Activated naive CD8-positive, alpha-beta T cell (primary cell): ENCODE results near the gene HMG20B.
A peak's percentile ranks its signal among the peaks of the same experiment; 100 is the strongest.
"Not testable (repeated sequence)": the region's sequence is repeated elsewhere in the genome, so short reads cannot be mapped to it uniquely, and the experiment has no call there.

ENCODE experiments used
- H3K27ac Mint-ChIP-seq: one replicate; pipeline ENCODE4 v1.8.0; 2021; ENCODE audit warnings: mixed read lengths
- H3K27me3 Mint-ChIP-seq: one replicate; pipeline ENCODE4 v1.8.0; 2021; ENCODE audit warnings: mixed read lengths
- H3K36me3 Mint-ChIP-seq: one replicate; pipeline ENCODE4 v1.8.0; 2021; ENCODE audit warnings: mixed read lengths
- H3K4me1 Mint-ChIP-seq: one replicate; pipeline ENCODE4 v1.8.0; 2021; ENCODE audit warnings: low read depth, mixed read lengths
- H3K4me3 Mint-ChIP-seq: one replicate; pipeline ENCODE4 v1.8.0; 2021; ENCODE audit warnings: mild to moderate bottlenecking, mixed read lengths
- H3K9me3 Mint-ChIP-seq: one replicate; pipeline ENCODE4 v1.8.0; 2021; ENCODE audit warnings: low read depth, mixed read lengths

Gene HMG20B

DNA sequence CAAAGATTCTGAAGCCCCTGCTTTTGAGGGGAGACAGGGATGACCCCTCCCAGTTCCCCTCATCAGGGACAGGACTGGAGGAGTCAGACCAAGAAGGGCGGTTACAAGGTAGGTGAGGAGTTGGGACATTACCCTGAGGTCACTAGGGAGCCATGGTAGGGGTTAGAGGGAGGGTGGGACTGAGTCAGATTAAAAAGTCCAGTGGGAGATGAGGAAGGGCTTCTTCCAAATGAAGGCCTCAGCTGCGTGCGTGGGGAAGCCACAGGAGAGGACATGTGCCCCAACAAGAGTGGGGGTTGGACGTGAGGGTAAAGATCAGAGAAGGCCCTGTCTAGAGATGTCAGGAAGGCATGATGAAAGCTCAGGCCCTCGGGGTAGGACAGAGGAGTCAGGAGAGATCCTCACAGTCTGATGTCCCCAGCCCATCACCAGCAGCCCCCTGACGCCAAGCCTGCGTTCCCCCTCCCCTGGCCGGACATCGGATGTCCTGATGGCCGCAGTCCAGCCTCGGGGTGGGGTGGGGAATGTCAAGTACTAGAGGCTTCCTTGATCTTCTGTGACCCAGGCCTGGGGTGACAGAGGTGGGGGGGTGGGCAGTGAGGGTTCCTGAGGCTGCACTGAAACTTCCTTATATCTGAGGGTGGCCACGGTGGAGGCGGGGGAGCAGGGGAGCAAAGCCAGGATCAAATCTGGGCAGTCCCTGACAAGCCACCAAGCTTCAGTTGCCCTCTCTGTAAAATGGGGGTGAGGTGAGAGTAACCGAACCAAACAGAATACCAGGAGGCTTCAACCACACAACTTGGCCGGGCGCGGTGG, 8.8 kb upstream of the HMG20B start:
- Mint-ChIP-seq H3K27me3 (no peaks in the 10 kb centered on the region), H3K4me3 (no peak overlapping the region), H3K36me3 (no peaks in the 10 kb centered on the region), H3K27ac (no peak overlapping the region), H3K4me1 (no peaks in the 10 kb centered on the region), H3K9me3 (no peaks in the 10 kb centered on the region)

DNA sequence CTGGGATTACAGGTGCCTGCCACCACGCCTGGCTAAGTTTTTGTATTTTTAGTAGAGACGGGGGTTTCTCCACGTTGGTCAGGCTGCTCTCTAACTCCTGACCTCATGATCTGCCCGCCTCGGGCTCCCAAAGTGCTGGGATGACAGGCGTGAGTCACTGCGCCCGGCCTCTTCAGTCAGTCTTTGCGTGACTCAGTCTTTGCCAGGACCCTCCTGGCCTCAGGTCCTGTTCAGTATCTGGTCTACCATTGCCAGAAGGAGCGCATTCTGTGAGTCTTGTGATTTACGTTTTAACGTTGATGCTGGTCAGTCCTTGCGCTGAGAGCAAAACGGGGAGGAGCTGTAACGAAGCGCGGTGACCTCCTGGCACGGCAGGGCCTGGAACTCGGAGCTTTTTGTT, 7.6 kb upstream of the HMG20B start:
- H3K27ac Mint-ChIP-seq, result no peak overlapping the region
- no peaks in the 10 kb centered on the region for H3K27me3 Mint-ChIP-seq
- H3K9me3 Mint-ChIP-seq, result no peaks in the 10 kb centered on the region
- H3K4me1 Mint-ChIP-seq, result no peaks in the 10 kb centered on the region
- H3K36me3 Mint-ChIP-seq, result no peaks in the 10 kb centered on the region
- H3K4me3 Mint-ChIP-seq, result no peak overlapping the region

GRCh38 chr19:3570042-3570441, 2.7 kb upstream of the HMG20B start:
- H3K27me3 Mint-ChIP-seq, H3K27ac Mint-ChIP-seq, H3K36me3 Mint-ChIP-seq, H3K4me1 Mint-ChIP-seq, H3K4me3 Mint-ChIP-seq, H3K9me3 Mint-ChIP-seq: not testable (repeated sequence)

DNA sequence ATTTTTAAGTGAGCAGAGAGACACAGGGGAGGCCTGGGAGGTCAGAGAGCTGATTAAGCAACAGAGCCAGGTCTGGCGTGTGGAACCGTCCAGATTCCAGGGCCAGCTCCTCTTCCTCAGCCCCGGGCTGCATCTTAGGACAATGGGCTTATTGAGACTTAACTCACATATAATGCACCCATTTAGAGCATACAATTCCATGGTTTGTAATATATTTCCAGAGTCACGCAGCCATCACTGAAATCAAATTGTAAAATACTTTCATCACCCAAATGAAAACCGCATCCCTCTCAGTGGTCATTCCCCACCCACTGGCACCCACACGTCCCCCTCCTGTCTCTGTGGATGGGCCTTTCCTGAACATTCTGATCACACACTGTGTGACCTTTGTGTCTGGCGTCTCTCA, 2.1 kb upstream of the HMG20B start:
- H3K27ac Mint-ChIP-seq, result no peak overlapping the region
- H3K36me3 Mint-ChIP-seq, result peaks cover 3% of the 10 kb centered on the region
- H3K27me3 Mint-ChIP-seq, result no peaks in the 10 kb centered on the region
- no peak overlapping the region for H3K4me3 Mint-ChIP-seq
- H3K4me1 Mint-ChIP-seq, result peaks cover 6% of the 10 kb centered on the region
- H3K9me3 Mint-ChIP-seq, result no peaks in the 10 kb centered on the region

DNA sequence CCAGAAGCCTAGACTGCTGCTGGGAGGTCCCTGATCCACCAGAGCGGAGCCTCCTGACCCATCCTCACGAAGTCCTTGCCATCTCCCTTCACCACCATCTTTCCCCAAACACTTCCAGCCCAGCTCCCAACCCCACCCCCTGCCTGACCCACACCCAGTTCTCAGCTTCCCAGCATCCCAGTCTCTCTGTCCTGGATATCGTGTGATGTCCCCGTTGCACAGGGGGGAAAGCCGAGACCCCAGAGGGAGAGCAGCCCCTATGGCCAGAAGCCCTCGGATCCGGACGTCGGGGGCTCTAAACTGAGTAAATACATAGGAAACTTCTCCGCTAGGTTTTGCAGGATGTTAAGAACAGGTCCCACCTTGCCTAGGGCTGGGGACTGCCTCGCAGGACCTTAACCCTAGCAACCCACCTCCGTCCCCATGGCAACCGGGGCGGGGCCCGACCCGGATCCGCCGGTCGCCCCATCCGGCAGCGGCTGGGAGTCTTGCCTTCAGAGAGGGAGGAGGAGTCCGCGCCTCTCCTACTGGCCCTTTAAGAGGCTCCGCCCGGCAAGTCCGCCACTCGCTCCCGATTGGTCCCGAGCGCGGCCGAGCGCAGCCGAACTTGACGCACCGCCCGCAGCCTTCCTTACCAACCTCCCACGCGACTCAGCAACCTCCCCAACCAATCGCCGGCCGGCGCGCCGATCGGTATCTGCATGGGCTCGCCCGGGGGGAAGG, 451 bp upstream of the HMG20B start:
- no peak overlapping the region for H3K27ac Mint-ChIP-seq
- no peaks in the 10 kb centered on the region for H3K27me3 Mint-ChIP-seq
- H3K4me3 Mint-ChIP-seq, result peak overlapping the region; percentile 73
- H3K9me3 Mint-ChIP-seq, result no peaks in the 10 kb centered on the region
- H3K36me3 Mint-ChIP-seq, result peaks cover 3% of the 10 kb centered on the region
- peaks cover 6% of the 10 kb centered on the region for H3K4me1 Mint-ChIP-seq

DNA sequence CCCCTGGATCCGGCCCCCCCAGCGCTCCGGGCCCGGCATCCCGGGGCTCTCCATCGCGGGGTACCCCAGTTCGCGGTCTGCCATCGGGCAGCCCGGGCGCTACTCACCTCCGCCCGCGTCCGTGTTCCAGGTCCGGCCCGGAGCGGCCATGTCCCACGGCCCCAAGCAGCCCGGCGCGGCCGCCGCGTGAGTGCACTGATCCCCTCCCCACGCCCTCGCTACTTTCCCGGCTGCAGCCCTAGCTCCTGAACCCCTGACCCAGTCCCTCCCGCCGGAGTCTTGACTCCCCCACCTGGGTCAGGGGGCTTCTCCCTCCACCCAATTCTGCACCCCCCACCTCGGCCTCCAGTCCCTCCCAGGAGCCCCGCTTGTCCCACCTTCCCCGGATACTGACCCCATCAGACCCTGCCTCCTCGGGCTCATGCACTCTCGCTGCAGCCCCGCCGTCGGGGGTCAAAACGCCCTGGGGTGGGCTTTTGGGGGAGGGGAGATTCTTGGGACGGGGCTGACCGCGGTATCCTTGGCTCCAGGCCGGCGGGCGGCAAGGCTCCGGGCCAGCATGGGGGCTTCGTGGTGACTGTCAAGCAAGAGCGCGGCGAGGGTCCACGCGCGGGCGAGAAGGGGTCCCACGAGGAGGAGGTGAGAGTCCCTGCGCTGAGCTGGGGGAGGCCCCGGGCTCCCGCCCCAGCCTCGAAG, 566 bp downstream of the HMG20B start:
- no peak overlapping the region for H3K27ac Mint-ChIP-seq

DNA sequence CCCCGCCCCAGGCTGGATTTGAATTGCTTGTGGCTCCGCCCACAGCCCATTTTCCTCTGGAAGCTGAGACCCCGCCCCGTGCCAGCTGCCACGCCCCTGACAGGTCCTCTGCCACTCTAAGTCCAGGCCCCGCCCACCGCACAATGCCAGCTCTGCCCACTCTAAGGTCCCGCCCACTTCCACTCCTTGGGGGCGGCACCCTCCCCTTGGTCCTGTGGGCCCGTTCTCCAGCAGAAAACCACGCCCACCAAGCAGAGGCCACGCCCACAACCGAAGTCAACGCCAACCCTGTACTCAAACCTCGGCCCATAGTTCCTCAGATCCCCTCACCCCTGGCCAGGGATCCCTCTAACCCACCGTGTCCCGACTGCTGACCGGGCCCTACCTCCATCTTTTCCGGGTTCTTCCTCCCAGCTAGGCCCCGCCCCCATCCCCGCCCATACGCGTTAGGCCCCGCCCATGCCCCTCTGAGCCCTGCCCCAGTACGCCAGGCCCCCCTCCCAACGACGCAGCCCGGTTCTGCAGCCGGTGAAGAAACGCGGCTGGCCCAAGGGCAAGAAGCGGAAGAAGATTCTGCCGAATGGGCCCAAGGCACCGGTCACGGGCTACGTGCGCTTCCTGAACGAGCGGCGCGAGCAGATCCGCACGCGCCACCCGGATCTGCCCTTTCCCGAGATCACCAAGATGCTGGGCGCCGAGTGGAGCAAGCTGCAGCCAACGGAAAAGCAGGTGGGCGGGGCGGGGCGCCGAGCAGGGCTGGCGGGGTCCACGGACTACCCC, 1.3 kb downstream of the HMG20B start:
- Mint-ChIP-seq H3K4me3 (peak overlapping the region; percentile 77), H3K36me3 (peaks cover 3% of the 10 kb centered on the region), H3K4me1 (peaks cover 6% of the 10 kb centered on the region), H3K9me3 (no peaks in the 10 kb centered on the region), H3K27ac (no peak overlapping the region), H3K27me3 (no peaks in the 10 kb centered on the region)

More for the DNA sequence above, 566 bp downstream of the HMG20B start:
- H3K27me3 Mint-ChIP-seq, result no peaks in the 10 kb centered on the region
- peaks cover 3% of the 10 kb centered on the region for H3K36me3 Mint-ChIP-seq
- H3K4me1 Mint-ChIP-seq, result peaks cover 6% of the 10 kb centered on the region
- peak overlapping the region; percentile 77 for H3K4me3 Mint-ChIP-seq
- no peaks in the 10 kb centered on the region for H3K9me3 Mint-ChIP-seq

- H3K9me3 Mint-ChIP-seq, result no peaks in the 10 kb centered on the region
- peak overlapping the region; percentile 35 for H3K4me3 Mint-ChIP-seq
- H3K4me1 Mint-ChIP-seq, result peaks cover 6% of the 10 kb centered on the region
- no peaks in the 10 kb centered on the region for H3K27me3 Mint-ChIP-seq
- no peak overlapping the region for H3K27ac Mint-ChIP-seq
- peaks cover 3% of the 10 kb centered on the region for H3K36me3 Mint-ChIP-seq
Observed at GRCh38 chr19:3575260-3575741, 2.6 kb downstream of the HMG20B start.

- H3K4me1 Mint-ChIP-seq, result peaks cover 6% of the 10 kb centered on the region
- no peaks in the 10 kb centered on the region for H3K9me3 Mint-ChIP-seq
- H3K4me3 Mint-ChIP-seq, result no peak overlapping the region
- peaks cover 3% of the 10 kb centered on the region for H3K36me3 Mint-ChIP-seq
- no peak overlapping the region for H3K27ac Mint-ChIP-seq
- H3K27me3 Mint-ChIP-seq, result no peaks in the 10 kb centered on the region
Observed at GRCh38 chr19:3575949-3576673, 3.4 kb downstream of the HMG20B start.

GRCh38 chr19:3576696-3577443, 4.1 kb downstream of the HMG20B start:
- no peak overlapping the region for H3K27ac Mint-ChIP-seq

DNA sequence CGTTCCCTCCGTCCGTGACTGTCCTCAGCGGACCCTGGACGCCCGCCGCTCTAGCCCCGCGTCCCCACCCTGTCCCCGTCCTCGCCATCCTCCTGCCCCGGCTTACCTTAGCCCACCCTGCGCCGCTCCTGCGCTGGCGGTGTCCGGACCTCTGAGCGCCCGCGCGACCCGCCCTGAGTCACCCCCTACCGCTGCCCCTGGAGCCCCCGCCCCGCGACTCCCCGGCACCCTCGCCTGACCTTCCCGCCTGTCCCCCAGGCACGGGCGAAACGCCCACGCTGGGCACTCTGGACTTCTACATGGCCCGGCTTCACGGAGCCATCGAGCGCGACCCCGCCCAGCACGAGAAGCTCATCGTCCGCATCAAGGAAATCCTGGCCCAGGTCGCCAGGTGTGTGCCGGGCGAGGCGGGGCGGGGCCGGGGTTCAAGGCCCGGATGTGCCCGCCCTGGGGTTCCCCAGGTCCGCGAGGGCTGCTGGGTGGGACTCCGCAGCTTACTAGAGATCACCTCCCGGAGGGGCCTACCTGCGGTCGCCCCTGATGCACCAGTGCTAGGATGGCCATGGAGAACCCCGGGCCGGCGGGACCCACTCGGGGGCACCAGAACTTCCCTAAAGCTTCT, 5.1 kb downstream of the HMG20B start:
- Mint-ChIP-seq H3K27ac (no peak overlapping the region), H3K27me3 (no peaks in the 10 kb centered on the region), H3K4me1 (peaks cover 2% of the 10 kb centered on the region), H3K4me3 (no peak overlapping the region), H3K9me3 (no peaks in the 10 kb centered on the region), H3K36me3 (peaks cover 3% of the 10 kb centered on the region)

More at GRCh38 chr19:3576696-3577443, 4.1 kb downstream of the HMG20B start:
- Mint-ChIP-seq H3K36me3 (peaks cover 3% of the 10 kb centered on the region), H3K9me3 (no peaks in the 10 kb centered on the region), H3K4me3 (no peak overlapping the region), H3K27me3 (no peaks in the 10 kb centered on the region), H3K4me1 (peaks cover 2% of the 10 kb centered on the region)

- no peaks in the 10 kb centered on the region for H3K9me3 Mint-ChIP-seq
- H3K4me3 Mint-ChIP-seq, result no peak overlapping the region
- H3K27ac Mint-ChIP-seq, result no peak overlapping the region
- H3K4me1 Mint-ChIP-seq, result peaks cover 2% of the 10 kb centered on the region
- H3K36me3 Mint-ChIP-seq, result peaks cover 3% of the 10 kb centered on the region
- H3K27me3 Mint-ChIP-seq, result no peaks in the 10 kb centered on the region
Observed at GRCh38 chr19:3578390-3578789, 5.6 kb downstream of the HMG20B start.
